GM12873 (cell line): ENCODE results near the gene GBP2.

ENCODE experiments used
- CTCF ChIP-seq: IDR thresholded peaks from 2 replicates; pipeline ENCODE4 v1.5.1; 2012; ENCODE audit warnings: low read depth, mild to moderate bottlenecking, moderate library complexity, low read length, control low read depth; ENCODE audit not compliant: insufficient read depth; ENCODE audit errors: missing control alignments

GBP2 gene

GRCh38 chr1:89070509-89070908, 55.4 kb downstream of the GBP2 start:
- TF ChIP-seq CTCF: no peak

- TF ChIP-seq CTCF: no peak
Observed at GRCh38 chr1:89069951-89070350, 56.0 kb downstream of the GBP2 start.

- no peak for TF ChIP-seq CTCF
Observed at GRCh38 chr1:89068291-89068690, 57.6 kb downstream of the GBP2 start.

- no peak for TF ChIP-seq CTCF
Observed at GRCh38 chr1:89065079-89065868, 60.6 kb downstream of the GBP2 start, which contains the start of gene GBP1. TSS of gene GBP1 (minus strand) at chr1:89065208. CDS start at chr1:89063234, 1,974 bp downstream.

- TF ChIP-seq CTCF: no peak
Observed at GRCh38 chr1:89064632-89065031, 61.3 kb downstream of the GBP2 start.

GRCh38 chr1:89063094-89063493, 62.8 kb downstream of the GBP2 start:
- no peak for TF ChIP-seq CTCF

GRCh38 chr1:89060091-89060490, 65.8 kb downstream of the GBP2 start:
- no peak for TF ChIP-seq CTCF
